Measurements from ENCODE around the gene ACE.
"Not testable (repeated sequence)": the region's sequence is repeated elsewhere in the genome, so short reads cannot be mapped to it uniquely, and the experiment has no call there.

Gene ACE

DNA sequence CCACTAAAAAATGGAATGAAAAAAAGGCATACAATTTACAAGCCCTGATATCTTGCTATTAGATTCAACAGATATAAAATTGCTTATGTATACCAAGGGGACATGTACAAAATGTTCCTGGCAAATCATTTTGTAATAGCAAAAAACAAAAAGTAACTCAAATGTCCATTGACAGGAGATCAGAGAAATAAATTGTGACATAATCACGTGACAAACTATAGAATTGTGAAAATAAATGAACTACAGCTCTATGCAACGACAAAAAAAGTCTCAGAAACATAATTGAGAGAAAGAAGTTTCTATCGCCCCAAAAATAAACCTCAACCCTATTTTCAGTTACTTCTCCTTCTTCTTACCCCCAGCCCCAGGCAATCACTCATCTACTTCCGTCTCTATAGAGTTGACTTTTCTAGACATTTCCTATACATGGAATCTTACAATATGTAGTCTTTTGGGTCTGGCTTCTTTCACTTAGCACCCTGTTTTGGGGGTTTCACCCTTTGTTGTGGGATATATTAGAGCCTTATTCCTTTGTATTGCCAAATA lies 12.1 kb upstream of the ACE start:
- H3K4me3 ChIP-seq (ENCODE audit: low read depth, low read length): no peak overlapping the region
- H3K36me3 ChIP-seq (ENCODE audit: control insufficient read depth in 2 of 2, insufficient read depth in 1 of 2, low read length in 2 of 2): no peaks in the 10 kb centered on the region
- no peak overlapping the region for H3K27ac ChIP-seq (ENCODE audit: extremely low read depth, low read depth, low read length)
- no peaks in the 10 kb centered on the region for H3K9me3 ChIP-seq (ENCODE audit: control insufficient read depth, insufficient read depth, low read depth, low read length)
- CTCF ChIA-PET: interaction anchor here (1.5 kb wide), 1 partner anchor 39 kb away, joined by 7 read pairs; no protein-coding TSS in a partner anchor
- TF ChIP-seq ZNF10 (tag by site-specific recombination; IDR thresholded peaks at IDR 0.05) (no peak), ZNF133 (tag by site-specific recombination; IDR thresholded peaks at IDR 0.05) (no peak), ZNF223 (tag by site-specific recombination; IDR thresholded peaks at IDR 0.05) (no peak), ZBTB7A (tag by site-specific recombination; IDR thresholded peaks at IDR 0.05; ENCODE audit: low read depth) (no peak), ZNF600 (tag by site-specific recombination; IDR thresholded peaks at IDR 0.05) (no peak), ZNF558 (tag by site-specific recombination; IDR thresholded peaks at IDR 0.05) (no peak), KLF7 (tag by site-specific recombination; IDR thresholded peaks at IDR 0.05; ENCODE audit: borderline replicate concordance) (no peak), ZNF157 (tag by site-specific recombination; IDR thresholded peaks at IDR 0.05) (no peak), ZNF610 (tag by site-specific recombination; IDR thresholded peaks at IDR 0.05; ENCODE audit: borderline replicate concordance) (no peak), ZNF292 (tag by site-specific recombination; IDR thresholded peaks at IDR 0.05; ENCODE audit: borderline replicate concordance, low read depth) (no peak), PRDM1 (tag by site-specific recombination; IDR thresholded peaks at IDR 0.05) (no peak), ZNF23 (tag by site-specific recombination; IDR thresholded peaks at IDR 0.05; ENCODE audit: borderline replicate concordance) (no peak)
- TF ChIP-seq, protein P1, sequence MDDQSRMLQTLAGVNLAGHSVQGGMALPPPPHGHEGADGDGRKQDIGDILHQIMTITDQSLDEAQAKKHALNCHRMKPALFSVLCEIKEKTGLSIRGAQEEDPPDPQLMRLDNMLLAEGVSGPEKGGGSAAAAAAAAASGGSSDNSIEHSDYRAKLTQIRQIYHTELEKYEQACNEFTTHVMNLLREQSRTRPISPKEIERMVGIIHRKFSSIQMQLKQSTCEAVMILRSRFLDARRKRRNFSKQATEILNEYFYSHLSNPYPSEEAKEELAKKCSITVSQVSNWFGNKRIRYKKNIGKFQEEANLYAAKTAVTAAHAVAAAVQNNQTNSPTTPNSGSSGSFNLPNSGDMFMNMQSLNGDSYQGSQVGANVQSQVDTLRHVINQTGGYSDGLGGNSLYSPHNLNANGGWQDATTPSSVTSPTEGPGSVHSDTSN (CRISPR knock-in tag; IDR thresholded peaks at IDR 0.05): no peak
- TF ChIP-seq, protein P2, sequence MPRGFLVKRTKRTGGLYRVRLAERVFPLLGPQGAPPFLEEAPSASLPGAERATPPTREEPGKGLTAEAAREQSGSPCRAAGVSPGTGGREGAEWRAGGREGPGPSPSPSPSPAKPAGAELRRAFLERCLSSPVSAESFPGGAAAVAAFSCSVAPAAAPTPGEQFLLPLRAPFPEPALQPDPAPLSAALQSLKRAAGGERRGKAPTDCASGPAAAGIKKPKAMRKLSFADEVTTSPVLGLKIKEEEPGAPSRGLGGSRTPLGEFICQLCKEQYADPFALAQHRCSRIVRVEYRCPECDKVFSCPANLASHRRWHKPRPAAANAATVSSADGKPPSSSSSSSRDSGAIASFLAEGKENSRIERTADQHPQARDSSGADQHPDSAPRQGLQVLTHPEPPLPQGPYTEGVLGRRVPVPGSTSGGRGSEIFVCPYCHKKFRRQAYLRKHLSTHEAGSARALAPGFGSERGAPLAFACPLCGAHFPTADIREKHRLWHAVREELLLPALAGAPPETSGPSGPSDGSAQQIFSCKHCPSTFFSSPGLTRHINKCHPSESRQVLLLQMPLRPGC (tag by site-specific recombination; IDR thresholded peaks at IDR 0.05): no peak
- no peaks in the 10 kb centered on the region for H3K4me1 ChIP-seq (ENCODE audit: control insufficient read depth, insufficient read depth, low read length)
- POLR2A ChIA-PET: no interaction called here

DNA sequence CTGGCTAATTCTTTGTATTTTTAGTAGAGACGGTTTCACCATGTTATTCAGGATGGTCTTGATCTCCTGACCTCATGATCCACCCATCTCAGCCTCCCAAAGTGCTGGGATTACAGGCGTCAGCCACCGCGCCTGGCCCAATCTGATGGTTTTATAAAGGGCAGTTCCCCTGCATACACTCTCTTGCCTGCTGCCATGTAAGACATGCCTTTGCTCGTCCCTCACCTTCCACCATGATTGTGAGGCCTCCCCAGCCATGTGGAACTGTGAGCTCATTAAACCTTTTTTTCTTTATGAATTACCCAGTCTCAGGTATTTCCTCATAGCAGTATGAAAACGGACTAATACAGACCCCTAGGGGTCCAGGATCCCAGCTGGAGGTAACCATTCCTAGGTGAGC lies 8.8 kb upstream of the ACE start:
- H3K4me3 ChIP-seq (ENCODE audit: low read depth, low read length); H3K4me1 ChIP-seq (ENCODE audit: control insufficient read depth, insufficient read depth, low read length); POLR2A ChIA-PET; H3K9me3 ChIP-seq (ENCODE audit: control insufficient read depth, insufficient read depth, low read depth, low read length); H3K36me3 ChIP-seq (ENCODE audit: control insufficient read depth in 2 of 2, insufficient read depth in 1 of 2, low read length in 2 of 2); H3K27ac ChIP-seq (ENCODE audit: extremely low read depth, low read depth, low read length): not testable (repeated sequence)
- CTCF ChIA-PET: interaction anchor here (0.6 to 3.1 kb wide), 4 partner anchors 11 to 169 kb away, joined by 3 to 17 read pairs (median 4); no protein-coding TSS in a partner anchor

DNA sequence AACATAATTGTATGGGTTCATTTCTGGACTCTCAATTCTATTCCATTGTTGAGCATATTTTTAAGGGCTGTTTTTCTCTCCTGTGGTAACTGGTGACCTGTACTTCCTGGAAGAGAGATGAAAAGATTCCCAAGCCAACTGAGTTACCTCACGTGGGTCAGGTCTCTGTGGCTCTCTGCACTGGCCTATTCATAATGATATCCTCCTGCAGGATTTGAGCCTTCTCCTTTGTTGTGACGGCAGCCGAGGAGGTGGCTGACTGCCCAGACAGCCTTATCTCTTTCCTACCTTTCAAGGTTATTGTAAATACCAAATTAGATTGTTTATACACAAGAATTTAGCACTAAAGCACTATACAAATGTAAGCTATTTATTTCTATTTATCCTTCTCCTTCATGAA lies 2.7 kb upstream of the ACE start:
- H3K9me3 ChIP-seq (ENCODE audit: control insufficient read depth, insufficient read depth, low read depth, low read length): no peaks in the 10 kb centered on the region
- H3K27ac ChIP-seq (ENCODE audit: extremely low read depth, low read depth, low read length): no peak overlapping the region
- no peak overlapping the region for H3K4me3 ChIP-seq (ENCODE audit: low read depth, low read length)
- CTCF ChIA-PET: interaction anchor here (0.7 to 1.4 kb wide), 4 partner anchors 12 to 138 kb away, joined by 3 to 5 read pairs (median 3); no protein-coding TSS in a partner anchor
- POLR2A ChIA-PET: no interaction called here
- H3K36me3 ChIP-seq (ENCODE audit: control insufficient read depth in 2 of 2, insufficient read depth in 1 of 2, low read length in 2 of 2): no peaks in the 10 kb centered on the region
- peaks cover 10% of the 10 kb centered on the region for H3K4me1 ChIP-seq (ENCODE audit: control insufficient read depth, insufficient read depth, low read length)
- TF ChIP-seq ZNF830 (tag by site-specific recombination; IDR thresholded peaks at IDR 0.05; ENCODE audit: low read depth) (no peak), ZNF76 (tag by site-specific recombination; IDR thresholded peaks at IDR 0.05; ENCODE audit: borderline replicate concordance, low read depth) (no peak), GLIS1 (tag by site-specific recombination; IDR thresholded peaks at IDR 0.05) (no peak), ZNF23 (tag by site-specific recombination; IDR thresholded peaks at IDR 0.05; ENCODE audit: borderline replicate concordance) (no peak), MZF1 (tag by site-specific recombination; IDR thresholded peaks at IDR 0.05; ENCODE audit: borderline replicate concordance) (no peak)

Measured in HEK293 (cell line).